ENCODE data around the gene GABRG3.

- TF ChIP-seq, protein P1, sequence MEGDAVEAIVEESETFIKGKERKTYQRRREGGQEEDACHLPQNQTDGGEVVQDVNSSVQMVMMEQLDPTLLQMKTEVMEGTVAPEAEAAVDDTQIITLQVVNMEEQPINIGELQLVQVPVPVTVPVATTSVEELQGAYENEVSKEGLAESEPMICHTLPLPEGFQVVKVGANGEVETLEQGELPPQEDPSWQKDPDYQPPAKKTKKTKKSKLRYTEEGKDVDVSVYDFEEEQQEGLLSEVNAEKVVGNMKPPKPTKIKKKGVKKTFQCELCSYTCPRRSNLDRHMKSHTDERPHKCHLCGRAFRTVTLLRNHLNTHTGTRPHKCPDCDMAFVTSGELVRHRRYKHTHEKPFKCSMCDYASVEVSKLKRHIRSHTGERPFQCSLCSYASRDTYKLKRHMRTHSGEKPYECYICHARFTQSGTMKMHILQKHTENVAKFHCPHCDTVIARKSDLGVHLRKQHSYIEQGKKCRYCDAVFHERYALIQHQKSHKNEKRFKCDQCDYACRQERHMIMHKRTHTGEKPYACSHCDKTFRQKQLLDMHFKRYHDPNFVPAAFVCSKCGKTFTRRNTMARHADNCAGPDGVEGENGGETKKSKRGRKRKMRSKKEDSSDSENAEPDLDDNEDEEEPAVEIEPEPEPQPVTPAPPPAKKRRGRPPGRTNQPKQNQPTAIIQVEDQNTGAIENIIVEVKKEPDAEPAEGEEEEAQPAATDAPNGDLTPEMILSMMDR (IDR thresholded peaks at IDR 0.05), result no peak
- TF ChIP-seq POLR2A (IDR thresholded peaks at IDR 0.05), result no peak
- no peak for TF ChIP-seq EP300 (IDR thresholded peaks at IDR 0.05)
These were observed 92.0 kb downstream of the GABRG3 start for GRCh38 chr15:27062951-27063350.
